ENCODE results near the gene SIK2. TPM values are rescaled to one million over a fixed set of nuclear protein-coding genes. Genes with fewer than 3 reads are reported as not detected.
"Not testable (repeated sequence)": the region's sequence is repeated elsewhere in the genome, so short reads cannot be mapped to it uniquely, and the experiment has no call there.

The SIK2 gene
- total RNA-seq, 1 donor from 2014 or later, result 10.0 TPM

DNA sequence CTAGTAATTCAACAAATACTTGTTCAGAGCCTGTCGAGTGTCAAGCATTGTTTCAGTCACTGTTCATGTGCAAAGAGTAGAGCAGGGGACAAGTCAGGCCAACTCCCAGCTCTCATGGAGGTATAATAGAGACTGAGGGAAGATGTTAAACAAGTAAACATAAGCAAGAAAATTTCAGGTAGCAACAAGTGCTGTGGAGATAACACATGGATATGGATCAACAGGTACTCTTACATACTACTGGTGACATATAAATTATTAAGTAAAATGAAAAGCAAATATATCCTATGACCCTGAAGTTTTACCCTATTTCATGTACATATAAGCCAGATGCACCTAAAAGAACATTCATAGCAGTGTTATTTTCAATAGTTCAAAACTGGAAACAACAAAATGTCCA, 42.7 kb downstream of the SIK2 start:
- Mint-ChIP-seq H3K36me3 (ENCODE audit: low read depth) (peaks cover 31% of the 10 kb centered on the region), H3K9me3 (no peaks in the 10 kb centered on the region), H3K4me3 (no peak overlapping the region), H3K27ac (no peak overlapping the region), H3K27me3 (no peaks in the 10 kb centered on the region), H3K4me1 (peaks cover 6% of the 10 kb centered on the region)
- CTCF ChIA-PET, result no interaction called here
- intact Hi-C loops (cut with micrococcal nuclease), result no loop called here
- POLR2A ChIA-PET, result no interaction called here
- ATAC-seq (ENCODE audit: low read depth), result no peak
- DNase-seq, result no peak
- TF ChIP-seq, protein P1, sequence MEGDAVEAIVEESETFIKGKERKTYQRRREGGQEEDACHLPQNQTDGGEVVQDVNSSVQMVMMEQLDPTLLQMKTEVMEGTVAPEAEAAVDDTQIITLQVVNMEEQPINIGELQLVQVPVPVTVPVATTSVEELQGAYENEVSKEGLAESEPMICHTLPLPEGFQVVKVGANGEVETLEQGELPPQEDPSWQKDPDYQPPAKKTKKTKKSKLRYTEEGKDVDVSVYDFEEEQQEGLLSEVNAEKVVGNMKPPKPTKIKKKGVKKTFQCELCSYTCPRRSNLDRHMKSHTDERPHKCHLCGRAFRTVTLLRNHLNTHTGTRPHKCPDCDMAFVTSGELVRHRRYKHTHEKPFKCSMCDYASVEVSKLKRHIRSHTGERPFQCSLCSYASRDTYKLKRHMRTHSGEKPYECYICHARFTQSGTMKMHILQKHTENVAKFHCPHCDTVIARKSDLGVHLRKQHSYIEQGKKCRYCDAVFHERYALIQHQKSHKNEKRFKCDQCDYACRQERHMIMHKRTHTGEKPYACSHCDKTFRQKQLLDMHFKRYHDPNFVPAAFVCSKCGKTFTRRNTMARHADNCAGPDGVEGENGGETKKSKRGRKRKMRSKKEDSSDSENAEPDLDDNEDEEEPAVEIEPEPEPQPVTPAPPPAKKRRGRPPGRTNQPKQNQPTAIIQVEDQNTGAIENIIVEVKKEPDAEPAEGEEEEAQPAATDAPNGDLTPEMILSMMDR (IDR thresholded peaks at IDR 0.05), result no peak

DNA sequence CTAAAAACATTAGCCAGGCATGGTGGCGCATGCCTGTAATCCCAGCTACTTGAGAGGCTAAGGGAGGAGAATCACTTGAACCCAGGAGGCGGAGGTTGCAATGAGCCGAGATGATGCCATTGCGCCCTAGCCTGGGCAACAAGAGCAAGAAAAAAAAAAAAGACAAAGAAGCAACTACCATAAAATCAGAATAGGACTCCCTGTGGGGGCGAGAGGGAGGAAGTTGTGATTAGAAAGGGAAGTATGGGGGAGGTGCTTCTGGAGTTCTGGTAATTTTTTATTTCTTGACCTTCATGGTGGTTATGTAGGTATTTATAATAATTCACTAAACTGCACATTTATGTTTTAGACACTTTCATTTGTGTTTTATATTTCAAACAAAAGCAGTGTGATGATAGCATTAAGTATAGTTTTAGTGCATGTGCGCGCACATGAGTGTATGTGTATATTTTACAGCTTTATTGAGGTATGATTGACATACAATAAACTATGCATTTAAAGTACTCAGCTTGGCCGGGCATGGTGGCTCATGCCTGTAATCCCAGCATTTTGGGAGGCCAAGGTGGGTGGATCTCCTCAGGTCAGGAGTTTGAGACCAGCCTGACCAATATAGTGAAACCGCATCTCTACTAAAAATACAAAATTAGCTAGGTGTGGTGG, 43.5 kb downstream of the SIK2 start:
- CTCF ChIA-PET, result no interaction called here
- POLR2A ChIA-PET, result no interaction called here
- intact Hi-C loops (cut with micrococcal nuclease), result no loop called here

DNA sequence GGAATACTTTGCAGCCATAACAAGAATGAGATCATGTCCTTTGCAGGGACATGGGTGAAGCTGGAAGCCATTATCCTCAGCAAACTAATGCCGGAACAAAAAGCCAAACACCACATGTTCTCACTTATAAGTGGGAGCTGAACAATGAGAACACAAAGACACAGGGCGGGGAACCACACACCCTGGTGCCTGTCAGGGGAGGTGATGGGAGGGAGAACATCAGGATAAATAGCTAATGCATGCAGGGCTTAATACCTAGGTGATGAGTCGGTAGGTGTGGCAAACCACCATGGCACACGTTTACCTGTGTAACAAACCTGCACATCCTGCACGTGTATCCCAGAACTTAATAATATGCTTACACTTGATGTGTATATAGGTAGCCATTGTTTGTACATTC, 49.1 kb downstream of the SIK2 start:
- ATAC-seq (ENCODE audit: low read depth); DNase-seq; H3K27ac Mint-ChIP-seq; CTCF ChIA-PET; H3K4me3 Mint-ChIP-seq; H3K27me3 Mint-ChIP-seq; H3K9me3 Mint-ChIP-seq; POLR2A ChIA-PET; H3K4me1 Mint-ChIP-seq; intact Hi-C loops (cut with micrococcal nuclease): not testable (repeated sequence)
- H3K36me3 Mint-ChIP-seq (ENCODE audit: low read depth), result peaks cover 22% of the 10 kb centered on the region

More for the DNA sequence above, 43.5 kb downstream of the SIK2 start:
- no peaks in the 10 kb centered on the region for H3K27me3 Mint-ChIP-seq
- no peak overlapping the region for H3K27ac Mint-ChIP-seq
- peaks cover 31% of the 10 kb centered on the region for H3K36me3 Mint-ChIP-seq (ENCODE audit: low read depth)
- no peaks in the 10 kb centered on the region for H3K9me3 Mint-ChIP-seq
- peaks cover 6% of the 10 kb centered on the region for H3K4me1 Mint-ChIP-seq
- DNase-seq (no peak), ATAC-seq (ENCODE audit: low read depth) (no peak)
- no peak overlapping the region for H3K4me3 Mint-ChIP-seq
- TF ChIP-seq, protein P1 (IDR thresholded peaks at IDR 0.05), result no peak

DNA sequence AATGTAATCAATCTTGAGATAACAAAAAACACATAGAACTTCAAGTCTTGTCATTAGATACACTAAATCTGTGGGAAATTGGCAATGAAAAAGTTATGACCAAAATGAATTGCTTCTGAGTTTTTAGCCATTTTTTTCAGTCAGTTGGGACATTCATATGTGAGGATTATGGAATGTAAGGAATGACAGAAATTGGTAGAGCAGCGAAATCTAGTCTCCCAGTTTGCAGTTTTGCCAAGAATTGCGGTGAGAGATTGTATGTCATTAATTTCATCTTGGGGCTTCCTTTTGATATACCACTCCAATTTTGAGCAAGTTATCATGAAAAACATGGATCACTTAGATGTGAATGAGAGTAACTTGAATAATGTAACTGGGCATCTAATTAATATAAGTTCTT, 49.9 kb downstream of the SIK2 start:
- H3K4me3 Mint-ChIP-seq, result no peak overlapping the region
- no peak overlapping the region for H3K27ac Mint-ChIP-seq
- H3K4me1 Mint-ChIP-seq, result no peaks in the 10 kb centered on the region
- CTCF ChIA-PET, result no interaction called here
- H3K27me3 Mint-ChIP-seq, result no peaks in the 10 kb centered on the region
- POLR2A ChIA-PET, result no interaction called here
- no peak for DNase-seq
- ATAC-seq (ENCODE audit: low read depth), result no peak
- intact Hi-C loops (cut with micrococcal nuclease), result no loop called here
- TF ChIP-seq, protein P1 (IDR thresholded peaks at IDR 0.05), result no peak
- peaks cover 19% of the 10 kb centered on the region for H3K36me3 Mint-ChIP-seq (ENCODE audit: low read depth)
- no peaks in the 10 kb centered on the region for H3K9me3 Mint-ChIP-seq

DNA sequence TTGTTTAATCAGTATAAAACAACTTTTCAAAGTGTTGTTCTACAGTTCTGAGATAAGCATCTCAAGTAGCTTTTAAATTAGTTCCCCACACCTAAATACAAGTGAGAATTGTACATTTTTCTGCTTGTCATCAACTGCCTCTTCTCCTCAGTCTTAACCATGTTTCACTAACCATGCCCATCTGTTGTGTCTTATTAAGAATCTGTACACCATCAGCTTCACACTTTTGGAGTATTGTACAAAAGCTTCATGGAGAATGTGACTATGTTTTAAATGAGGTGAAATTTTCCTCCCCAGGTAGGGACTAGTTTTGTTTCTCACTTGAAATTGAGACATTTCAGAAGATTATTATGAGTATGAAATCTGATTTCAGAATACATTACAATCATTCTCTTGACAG, 52.4 kb downstream of the SIK2 start:
- Mint-ChIP-seq H3K27ac (no peak overlapping the region), H3K9me3 (no peaks in the 10 kb centered on the region), H3K4me1 (no peaks in the 10 kb centered on the region), H3K36me3 (ENCODE audit: low read depth) (peaks cover 11% of the 10 kb centered on the region), H3K4me3 (no peak overlapping the region), H3K27me3 (no peaks in the 10 kb centered on the region)
- ChIA-PET POLR2A (no interaction called here), CTCF (no interaction called here)
- no peak for ATAC-seq (ENCODE audit: low read depth)
- no peak for DNase-seq
- TF ChIP-seq, protein P1 (IDR thresholded peaks at IDR 0.05), result no peak
- intact Hi-C loops (cut with micrococcal nuclease), result no loop called here

DNA sequence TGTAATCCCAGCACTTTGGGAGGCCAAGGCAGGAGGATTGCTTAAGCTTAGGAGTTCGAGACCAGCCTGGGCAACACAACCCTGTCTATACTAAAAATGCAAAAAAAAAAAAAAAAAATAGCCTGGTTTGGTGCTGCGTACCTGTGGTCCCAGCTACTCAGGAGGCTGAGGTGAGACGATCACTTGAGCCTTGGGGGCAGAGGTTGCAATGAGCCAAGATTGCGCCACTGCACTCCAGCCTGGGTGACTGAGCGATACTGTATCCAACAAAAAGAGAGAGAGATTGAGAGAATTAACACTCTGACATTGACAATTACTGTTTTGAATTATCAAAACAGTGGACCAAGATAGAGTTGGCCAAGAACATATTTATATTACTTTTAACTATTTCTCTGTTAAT, 53.7 kb downstream of the SIK2 start:
- Mint-ChIP-seq H3K9me3 (no peaks in the 10 kb centered on the region), H3K4me3 (no peak overlapping the region), H3K27me3 (no peaks in the 10 kb centered on the region), H3K27ac (no peak overlapping the region), H3K4me1 (no peaks in the 10 kb centered on the region), H3K36me3 (ENCODE audit: low read depth) (peaks cover 9% of the 10 kb centered on the region)
- ChIA-PET POLR2A (no interaction called here), CTCF (no interaction called here)
- no peak for DNase-seq
- TF ChIP-seq, protein P1 (IDR thresholded peaks at IDR 0.05), result no peak
- intact Hi-C loops (cut with micrococcal nuclease), result no loop called here
- no peak for ATAC-seq (ENCODE audit: low read depth)

DNA sequence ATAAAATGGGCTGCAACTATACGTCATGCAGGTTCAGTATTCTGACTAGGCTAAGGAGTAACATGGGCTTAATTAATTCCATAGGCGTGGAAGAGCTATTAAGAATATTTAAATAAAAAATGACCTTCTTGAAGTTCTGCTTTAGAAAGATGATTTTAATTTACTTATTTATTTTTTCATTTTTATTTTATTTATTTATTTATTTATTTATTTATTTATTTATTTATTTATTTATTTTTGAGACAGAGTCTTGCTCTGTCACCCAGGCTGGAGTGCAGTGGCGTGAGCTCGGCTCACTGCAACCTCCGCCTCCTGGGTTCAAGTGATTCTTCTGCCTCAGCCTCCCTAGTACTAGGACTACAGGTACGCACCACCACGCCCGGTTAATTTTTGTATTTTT, 55.7 kb downstream of the SIK2 start:
- intact Hi-C loops (cut with micrococcal nuclease); POLR2A ChIA-PET: not testable (repeated sequence)

DNA sequence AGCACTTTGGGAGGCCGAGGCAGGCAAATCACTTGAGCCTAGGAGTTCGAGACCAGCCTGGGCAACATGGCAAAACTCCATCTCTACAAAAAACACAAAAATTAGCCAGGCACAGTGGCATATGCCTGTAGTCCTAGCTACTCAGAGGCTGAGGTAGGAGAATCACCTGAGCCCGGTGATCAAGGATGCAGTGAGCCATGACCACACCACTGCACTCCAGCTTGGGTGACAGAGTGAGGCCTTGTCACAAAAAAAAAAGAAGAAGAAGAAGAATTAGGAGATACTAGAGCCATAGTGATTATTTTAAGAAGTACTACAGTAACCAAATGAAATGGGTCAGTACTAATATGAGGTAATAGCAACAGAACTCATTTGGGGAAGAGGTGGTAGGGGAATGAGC, 56.2 kb downstream of the SIK2 start:
- H3K4me3 Mint-ChIP-seq; POLR2A ChIA-PET; intact Hi-C loops (cut with micrococcal nuclease); H3K27ac Mint-ChIP-seq; H3K36me3 Mint-ChIP-seq (ENCODE audit: low read depth); DNase-seq; H3K27me3 Mint-ChIP-seq; CTCF ChIA-PET; H3K9me3 Mint-ChIP-seq; ATAC-seq (ENCODE audit: low read depth); H3K4me1 Mint-ChIP-seq: not testable (repeated sequence)

More for the DNA sequence above, 55.7 kb downstream of the SIK2 start:
- H3K4me1 Mint-ChIP-seq; CTCF ChIA-PET; H3K4me3 Mint-ChIP-seq; H3K27ac Mint-ChIP-seq; H3K9me3 Mint-ChIP-seq; H3K27me3 Mint-ChIP-seq; ATAC-seq (ENCODE audit: low read depth); H3K36me3 Mint-ChIP-seq (ENCODE audit: low read depth); DNase-seq: not testable (repeated sequence)
